Hair follicular keratinocyte (primary cell): Measurements from ENCODE around the gene PHC3. TPM values are rescaled to one million over a fixed set of nuclear protein-coding genes. Genes with fewer than 3 reads are reported as not detected.

ENCODE experiments used
- total RNA-seq: library from RNA; depleted of rRNA; stranded (reverse); fragments of >200 nt; gene quantifications from 2 replicates; pipeline ENCODE4 v1.2.3, GENCODE V29; 2015

The PHC3 gene, protein sequence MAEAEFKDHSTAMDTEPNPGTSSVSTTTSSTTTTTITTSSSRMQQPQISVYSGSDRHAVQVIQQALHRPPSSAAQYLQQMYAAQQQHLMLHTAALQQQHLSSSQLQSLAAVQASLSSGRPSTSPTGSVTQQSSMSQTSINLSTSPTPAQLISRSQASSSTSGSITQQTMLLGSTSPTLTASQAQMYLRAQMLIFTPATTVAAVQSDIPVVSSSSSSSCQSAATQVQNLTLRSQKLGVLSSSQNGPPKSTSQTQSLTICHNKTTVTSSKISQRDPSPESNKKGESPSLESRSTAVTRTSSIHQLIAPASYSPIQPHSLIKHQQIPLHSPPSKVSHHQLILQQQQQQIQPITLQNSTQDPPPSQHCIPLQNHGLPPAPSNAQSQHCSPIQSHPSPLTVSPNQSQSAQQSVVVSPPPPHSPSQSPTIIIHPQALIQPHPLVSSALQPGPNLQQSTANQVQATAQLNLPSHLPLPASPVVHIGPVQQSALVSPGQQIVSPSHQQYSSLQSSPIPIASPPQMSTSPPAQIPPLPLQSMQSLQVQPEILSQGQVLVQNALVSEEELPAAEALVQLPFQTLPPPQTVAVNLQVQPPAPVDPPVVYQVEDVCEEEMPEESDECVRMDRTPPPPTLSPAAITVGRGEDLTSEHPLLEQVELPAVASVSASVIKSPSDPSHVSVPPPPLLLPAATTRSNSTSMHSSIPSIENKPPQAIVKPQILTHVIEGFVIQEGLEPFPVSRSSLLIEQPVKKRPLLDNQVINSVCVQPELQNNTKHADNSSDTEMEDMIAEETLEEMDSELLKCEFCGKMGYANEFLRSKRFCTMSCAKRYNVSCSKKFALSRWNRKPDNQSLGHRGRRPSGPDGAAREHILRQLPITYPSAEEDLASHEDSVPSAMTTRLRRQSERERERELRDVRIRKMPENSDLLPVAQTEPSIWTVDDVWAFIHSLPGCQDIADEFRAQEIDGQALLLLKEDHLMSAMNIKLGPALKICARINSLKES
- total RNA-seq, result 7.1 and 14.6 TPM in 2 replicates

DNA sequence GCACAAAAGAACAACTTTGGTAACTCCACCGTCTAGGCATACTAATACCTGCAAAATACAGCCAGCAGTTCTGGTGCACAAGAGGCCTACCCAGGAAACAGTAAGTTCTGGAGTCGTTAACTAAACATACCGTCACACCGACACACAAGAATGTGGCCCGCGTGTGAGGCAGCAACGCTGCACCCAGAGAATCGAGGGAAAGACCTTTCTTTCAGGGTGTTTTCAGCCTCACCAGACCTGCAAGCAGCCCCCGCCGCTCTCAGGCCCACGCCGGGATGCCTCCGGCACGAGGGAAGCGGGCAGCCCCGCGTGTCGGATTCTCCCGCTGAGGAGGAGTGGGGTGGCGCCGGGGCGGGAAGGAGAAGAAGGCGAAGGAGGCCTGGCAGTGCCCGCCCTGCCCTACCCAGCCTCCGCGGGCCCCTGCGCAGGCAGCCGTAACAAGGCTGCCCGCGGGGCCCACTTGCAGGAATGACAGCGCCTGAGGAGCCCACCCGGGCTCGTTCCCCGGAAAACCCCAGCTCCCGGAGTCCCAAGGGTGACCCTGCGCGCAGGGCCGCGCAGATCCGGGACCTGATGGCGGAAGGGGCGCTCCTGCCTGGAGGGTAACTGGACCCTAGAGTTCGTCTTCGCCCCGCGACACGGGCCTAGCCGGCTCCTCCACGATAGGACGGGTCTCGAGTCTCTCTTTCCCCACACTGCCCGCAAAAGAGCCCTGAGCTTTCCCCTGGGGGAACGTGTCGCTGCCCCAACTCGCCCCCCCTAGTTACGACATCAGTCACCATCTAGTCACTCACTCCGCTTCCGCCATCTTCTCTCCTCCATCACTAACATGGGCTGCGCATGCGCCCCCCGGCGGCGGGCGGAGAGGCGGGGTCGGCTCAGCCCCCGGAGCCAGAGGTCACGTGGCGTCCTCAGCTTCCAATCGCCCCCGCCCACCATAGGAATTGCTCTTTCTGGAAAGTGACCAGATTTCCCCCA, at the start of gene PHC3:
TSS of gene PHC3 (minus strand) at position 826 of the 978 bp plus-strand sequence. CDS start at position 808, 18 bp downstream.

GRCh38 chr3:170221924-170222646, 40.6 kb upstream of the PHC3 start, which contains the start of gene PRKCI:
Gene PRKCI (plus strand): TSS chr3:170222424. CDS start chr3:170222670, 246 bp downstream.

Other genes with a start within 250 kb of the PHC3 start
- gene SEC62, start 214.9 kb downstream of the PHC3 start, total RNA-seq, result 16.3 and 21.4 TPM in 2 replicates
- gene GPR160, start 143.7 kb downstream of the PHC3 start, total RNA-seq, result 0.23 and 1.0 TPM in 2 replicates
- gene PRKCI, start 40.7 kb upstream of the PHC3 start, total RNA-seq, result 39.4 and 49.6 TPM in 2 replicates
- gene SKIL, start 176.0 kb upstream of the PHC3 start, total RNA-seq, result 9.2 and 21.9 TPM in 2 replicates
- gene CLDN11, start 237.1 kb upstream of the PHC3 start, total RNA-seq, result 3.4 and 5.1 TPM in 2 replicates